DOHH2 (cell line): ENCODE data around the gene OR2AG1.

Source experiments
- H3F3A ChIP-seq: fragments of 200-600 bp; sonication (generic), shearing (Covaris generic); 2 replicates; pipeline ENCODE4 v1.6.0; 2016; ENCODE audit warnings: antibody characterized with exemption, mild to moderate bottlenecking; ENCODE audit not compliant: control insufficient read depth, insufficient read depth
- H3K27ac ChIP-seq: fragments of 200-600 bp; sonication (generic); 2 replicates; pipeline ENCODE4 v1.5.1; 2014; ENCODE audit warnings: low read depth, mild to moderate bottlenecking, low read length, moderate library complexity
- H3K27me3 ChIP-seq: fragments of 200-600 bp; sonication (generic); 2 replicates; pipeline ENCODE4 v1.6.1; 2014; ENCODE audit warnings: mild to moderate bottlenecking, low read length, mixed read lengths; ENCODE audit not compliant: control insufficient read depth
- H3K36me3 ChIP-seq: fragments of 200-600 bp; sonication (generic); 2 replicates; pipeline ENCODE4 v1.6.1; 2014; ENCODE audit warnings: mild to moderate bottlenecking, low read length, moderate library complexity, mixed read lengths; ENCODE audit not compliant: control insufficient read depth
- H3K4me1 ChIP-seq: fragments of 200-600 bp; sonication (generic); 2 replicates; pipeline ENCODE4 v1.6.1; 2014; ENCODE audit warnings: mild to moderate bottlenecking, low read length, mixed read lengths; ENCODE audit not compliant: control insufficient read depth
- H3K4me2 ChIP-seq: fragments of 200-600 bp; sonication (generic); 2 replicates; pipeline ENCODE4 v1.6.0; 2014; ENCODE audit warnings: mild to moderate bottlenecking, low read length, moderate library complexity
- H3K4me3 ChIP-seq: fragments of 200-600 bp; sonication (generic); 2 replicates; pipeline ENCODE4 v1.5.1; 2014; ENCODE audit warnings: mild to moderate bottlenecking, low read length, mixed read lengths
- H3K79me2 ChIP-seq: fragments of 200-600 bp; sonication (generic); 2 replicates; pipeline ENCODE4 v1.6.1; 2014; ENCODE audit warnings: mild to moderate bottlenecking, low read length, mixed read lengths; ENCODE audit not compliant: control insufficient read depth
- H3K9me2 ChIP-seq: fragments of 200-600 bp; sonication (generic); replicated peaks from 2 replicates; pipeline ENCODE4 v1.6.1; 2014; ENCODE audit warnings: mild to moderate bottlenecking, low read length, mixed read lengths; ENCODE audit not compliant: control insufficient read depth
- H3K9me3 ChIP-seq: fragments of 200-600 bp; sonication (generic); 2 replicates; pipeline ENCODE4 v1.6.1; 2014; ENCODE audit warnings: antibody characterized with exemption, low read length, mixed read lengths; ENCODE audit not compliant: control insufficient read depth, insufficient read depth
- H4K20me1 ChIP-seq: fragments of 200-600 bp; sonication (generic); 2 replicates; pipeline ENCODE4 v1.6.0; 2014; ENCODE audit warnings: low read depth, mild to moderate bottlenecking, antibody characterized with exemption, low read length, moderate library complexity; ENCODE audit not compliant: control insufficient read depth, insufficient read depth
- CTCF ChIP-seq: fragments of 200-600 bp; sonication (generic); IDR thresholded peaks from one replicate; pipeline ENCODE4 v1.5.1; 2014; ENCODE audit warnings: antibody characterized with exemption, mild to moderate bottlenecking, low read depth, low read length; ENCODE audit not compliant: poor library complexity, severe bottlenecking
- EZH2phosphoT487 ChIP-seq: fragments of 200-600 bp; sonication (generic); IDR thresholded peaks from 2 replicates; pipeline ENCODE4 v1.6.1; 2017; ENCODE audit warnings: borderline replicate concordance, mild to moderate bottlenecking, antibody characterized with exemption, low read length, moderate library complexity, mixed read lengths

OR2AG1 gene

GRCh38 chr11:6824136-6824823 is 41.5 kb downstream of the OR2AG1 start:
- H3K9me3 ChIP-seq = no peaks in the 10 kb centered on the region; the same call in 1 of the 2 replicates
- H3K79me2 ChIP-seq = no peaks in the 10 kb centered on the region
- no peaks in the 10 kb centered on the region for H3K4me1 ChIP-seq
- H3F3A ChIP-seq = no peaks in the 10 kb centered on the region
- TF ChIP-seq EZH2phosphoT487 (no peak), CTCF (no peak)
- H3K36me3 ChIP-seq = no peaks in the 10 kb centered on the region
- no peak overlapping the region for H3K4me3 ChIP-seq
- H4K20me1 ChIP-seq = no peaks in the 10 kb centered on the region
- no peak overlapping the region for H3K27ac ChIP-seq
- no peak overlapping the region for H3K4me2 ChIP-seq
- no peaks in the 10 kb centered on the region for H3K27me3 ChIP-seq
- 0 out of 2 replicates have a peak, but pooled peaks cover 3% of the 10 kb centered on the region for H3K9me2 ChIP-seq

GRCh38 chr11:6825231-6825744 is 42.5 kb downstream of the OR2AG1 start:
- no peaks in the 10 kb centered on the region for H3K79me2 ChIP-seq
- H3K4me2 ChIP-seq = no peak overlapping the region
- no peaks in the 10 kb centered on the region for H3K4me1 ChIP-seq
- no peaks in the 10 kb centered on the region for H3K36me3 ChIP-seq
- no peak overlapping the region for H3K4me3 ChIP-seq
- no peaks in the 10 kb centered on the region for H4K20me1 ChIP-seq
- no peak for TF ChIP-seq EZH2phosphoT487
- no peak for TF ChIP-seq CTCF
- H3F3A ChIP-seq = no peaks in the 10 kb centered on the region
- no peaks in the 10 kb centered on the region for H3K27me3 ChIP-seq
- no peaks in the 10 kb centered on the region; the same call in 1 of the 2 replicates for H3K9me3 ChIP-seq
- H3K27ac ChIP-seq = no peak overlapping the region
- H3K9me2 ChIP-seq = 0 out of 2 replicates have a peak, but pooled peaks cover 3% of the 10 kb centered on the region

GRCh38 chr11:6828103-6828502 is 45.3 kb downstream of the OR2AG1 start:
- Histone ChIP-seq H3K4me2 (no peak overlapping the region), H3K79me2 (no peaks in the 10 kb centered on the region), H4K20me1 (no peaks in the 10 kb centered on the region), H3K27me3 (no peaks in the 10 kb centered on the region), H3K4me1 (peaks cover 11% of the 10 kb centered on the region), H3K27ac (no peak overlapping the region), H3F3A (no peaks in the 10 kb centered on the region), H3K9me2 (0 out of 2 replicates have a peak, but pooled peaks cover 3% of the 10 kb centered on the region), H3K36me3 (no peaks in the 10 kb centered on the region), H3K9me3 (no peaks in the 10 kb centered on the region), H3K4me3 (no peak overlapping the region)
- TF ChIP-seq CTCF (no peak), EZH2phosphoT487 (no peak)
